ENCODE measurements around the gene SERTAD4.

DNA sequence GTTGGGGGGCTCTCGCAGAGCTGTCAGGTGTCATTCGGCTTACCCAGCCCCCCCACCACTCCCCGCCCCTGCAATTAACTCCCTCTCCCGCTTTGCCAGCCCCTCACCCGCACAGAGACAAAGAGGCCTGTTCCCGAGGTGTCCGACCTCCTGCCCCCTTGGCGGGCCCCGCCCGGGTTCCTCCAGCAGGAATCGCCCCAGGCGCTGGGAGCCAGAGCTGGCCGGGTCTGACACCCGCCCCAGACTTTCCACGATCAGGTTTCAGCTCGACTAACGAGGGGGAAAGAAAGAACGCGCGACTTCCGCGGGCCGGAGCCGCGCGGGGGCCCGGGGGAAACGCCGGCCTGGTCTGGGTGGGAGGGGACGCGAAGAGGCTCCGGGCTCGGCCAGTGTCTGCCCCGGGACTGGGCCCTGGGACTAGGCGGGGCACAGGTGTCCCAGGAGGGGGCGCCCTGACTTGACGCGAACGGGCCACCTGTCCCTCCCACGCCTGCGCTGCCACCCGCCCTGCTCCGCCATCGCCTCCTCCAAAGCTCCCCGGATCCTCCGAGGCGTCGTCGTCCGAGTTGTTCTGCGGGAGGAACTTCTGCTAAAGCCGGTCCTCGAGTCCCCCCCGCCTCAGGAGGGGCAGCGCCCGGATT lies 59.8 kb downstream of the SERTAD4 start:
- TF ChIP-seq POLR2A (IDR thresholded peaks at IDR 0.05), result no peak
- TF ChIP-seq, protein P1, sequence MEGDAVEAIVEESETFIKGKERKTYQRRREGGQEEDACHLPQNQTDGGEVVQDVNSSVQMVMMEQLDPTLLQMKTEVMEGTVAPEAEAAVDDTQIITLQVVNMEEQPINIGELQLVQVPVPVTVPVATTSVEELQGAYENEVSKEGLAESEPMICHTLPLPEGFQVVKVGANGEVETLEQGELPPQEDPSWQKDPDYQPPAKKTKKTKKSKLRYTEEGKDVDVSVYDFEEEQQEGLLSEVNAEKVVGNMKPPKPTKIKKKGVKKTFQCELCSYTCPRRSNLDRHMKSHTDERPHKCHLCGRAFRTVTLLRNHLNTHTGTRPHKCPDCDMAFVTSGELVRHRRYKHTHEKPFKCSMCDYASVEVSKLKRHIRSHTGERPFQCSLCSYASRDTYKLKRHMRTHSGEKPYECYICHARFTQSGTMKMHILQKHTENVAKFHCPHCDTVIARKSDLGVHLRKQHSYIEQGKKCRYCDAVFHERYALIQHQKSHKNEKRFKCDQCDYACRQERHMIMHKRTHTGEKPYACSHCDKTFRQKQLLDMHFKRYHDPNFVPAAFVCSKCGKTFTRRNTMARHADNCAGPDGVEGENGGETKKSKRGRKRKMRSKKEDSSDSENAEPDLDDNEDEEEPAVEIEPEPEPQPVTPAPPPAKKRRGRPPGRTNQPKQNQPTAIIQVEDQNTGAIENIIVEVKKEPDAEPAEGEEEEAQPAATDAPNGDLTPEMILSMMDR (IDR thresholded peaks at IDR 0.05), result peak in 4 of 7 experiments; percentile 18 to 44 (median 32)
- no peak for TF ChIP-seq EP300 (IDR thresholded peaks at IDR 0.05)
- peak in 1 of 3 donors; percentile 43 for TF ChIP-seq POLR2AphosphoS5 (IDR thresholded peaks at IDR 0.05)
